Lower leg skin (tissue), 3 donors: ENCODE measurements around the gene MYPOP.

ENCODE experiments used
- POLR2A ChIP-seq, 2 donors: fragments of 450-650 bp; IDR thresholded peaks; one replicate each; pipeline ENCODE4 v1.6.1; 2016 to 2017; ENCODE audit warnings: antibody characterized with exemption in 2 of 2, mild to moderate bottlenecking in 1 of 2, moderate library complexity in 1 of 2
- TF ChIP-seq, protein P1 (sequence below), 3 donors: fragments of 450-650 bp; IDR thresholded peaks; one replicate each; pipeline ENCODE4 v1.5.1; 2016; ENCODE audit warnings: antibody characterized with exemption in 3 of 3, mild to moderate bottlenecking in 3 of 3, moderate library complexity in 2 of 3

DNA sequence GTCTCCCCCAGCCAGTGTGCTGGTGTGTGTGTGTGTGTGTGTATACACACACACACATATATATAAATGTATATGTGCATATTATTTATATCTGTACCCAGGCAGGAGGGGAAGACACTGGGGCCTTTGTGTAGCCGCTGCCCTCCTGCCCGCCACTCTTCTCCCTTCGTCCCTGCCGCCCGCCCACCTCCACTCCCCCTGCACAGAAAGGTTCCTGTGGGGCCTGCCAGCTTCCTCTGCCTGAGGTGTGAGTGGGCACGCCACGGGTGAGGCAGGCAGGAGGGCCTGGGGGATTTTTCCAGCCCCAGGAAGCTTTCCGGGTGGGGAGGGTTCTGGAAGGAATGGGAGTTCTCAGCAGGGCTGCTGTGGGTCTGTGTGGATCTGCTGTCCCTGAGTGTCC is 23.4 kb downstream of the MYPOP start:
- TF ChIP-seq, protein P1, sequence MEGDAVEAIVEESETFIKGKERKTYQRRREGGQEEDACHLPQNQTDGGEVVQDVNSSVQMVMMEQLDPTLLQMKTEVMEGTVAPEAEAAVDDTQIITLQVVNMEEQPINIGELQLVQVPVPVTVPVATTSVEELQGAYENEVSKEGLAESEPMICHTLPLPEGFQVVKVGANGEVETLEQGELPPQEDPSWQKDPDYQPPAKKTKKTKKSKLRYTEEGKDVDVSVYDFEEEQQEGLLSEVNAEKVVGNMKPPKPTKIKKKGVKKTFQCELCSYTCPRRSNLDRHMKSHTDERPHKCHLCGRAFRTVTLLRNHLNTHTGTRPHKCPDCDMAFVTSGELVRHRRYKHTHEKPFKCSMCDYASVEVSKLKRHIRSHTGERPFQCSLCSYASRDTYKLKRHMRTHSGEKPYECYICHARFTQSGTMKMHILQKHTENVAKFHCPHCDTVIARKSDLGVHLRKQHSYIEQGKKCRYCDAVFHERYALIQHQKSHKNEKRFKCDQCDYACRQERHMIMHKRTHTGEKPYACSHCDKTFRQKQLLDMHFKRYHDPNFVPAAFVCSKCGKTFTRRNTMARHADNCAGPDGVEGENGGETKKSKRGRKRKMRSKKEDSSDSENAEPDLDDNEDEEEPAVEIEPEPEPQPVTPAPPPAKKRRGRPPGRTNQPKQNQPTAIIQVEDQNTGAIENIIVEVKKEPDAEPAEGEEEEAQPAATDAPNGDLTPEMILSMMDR (IDR thresholded peaks at IDR 0.05) = no peak
- no peak for TF ChIP-seq POLR2A (IDR thresholded peaks at IDR 0.05)
